Neural crest cell (in vitro differentiated cells): ENCODE measurements around the gene TOMM40L. TPM values are rescaled to one million over a fixed set of nuclear protein-coding genes. Genes with fewer than 3 reads are reported as not detected.

Experiments
- DNase-seq: peaks from one replicate; pipeline ENCODE4 v3.0.0; 2021; ENCODE audit warnings: low read depth, mixed read lengths, low spot score
- H3K27ac Mint-ChIP-seq: one replicate; pipeline ENCODE4 v1.8.0; 2021; ENCODE audit warnings: mild to moderate bottlenecking, mixed read lengths; ENCODE audit not compliant: unreplicated experiment
- H3K27me3 Mint-ChIP-seq: 2 replicates; pipeline ENCODE4 v1.8.0; 2021; ENCODE audit warnings: low read depth, mild to moderate bottlenecking, mixed read lengths
- H3K36me3 Mint-ChIP-seq: 2 replicates; pipeline ENCODE4 v1.8.0; 2021; ENCODE audit warnings: low read depth, mild to moderate bottlenecking, mixed read lengths
- H3K4me1 Mint-ChIP-seq: 2 replicates; pipeline ENCODE4 v1.8.0; 2021; ENCODE audit warnings: mixed read lengths
- H3K4me3 Mint-ChIP-seq: one replicate; pipeline ENCODE4 v1.8.0; 2021; ENCODE audit warnings: mild to moderate bottlenecking, mixed read lengths
- H3K9me3 Mint-ChIP-seq: 2 replicates; pipeline ENCODE4 v1.8.0; 2021; ENCODE audit warnings: mixed read lengths
- total RNA-seq: library from RNA; stranded (reverse); gene quantifications from 2 replicates; pipeline ENCODE4 v1.2.1, GENCODE V29; 2021
- TF ChIP-seq, protein P1 (sequence below): fragments of 200-600 bp; sonication (generic); conservative IDR thresholded peaks from 2 replicates; pipeline ENCODE4 v1.5.0; 2021; ENCODE audit warnings: antibody characterized with exemption, mild to moderate bottlenecking

TOMM40L gene
- total RNA-seq, 1 donor from 2014 or later: 17.2 TPM

DNA sequence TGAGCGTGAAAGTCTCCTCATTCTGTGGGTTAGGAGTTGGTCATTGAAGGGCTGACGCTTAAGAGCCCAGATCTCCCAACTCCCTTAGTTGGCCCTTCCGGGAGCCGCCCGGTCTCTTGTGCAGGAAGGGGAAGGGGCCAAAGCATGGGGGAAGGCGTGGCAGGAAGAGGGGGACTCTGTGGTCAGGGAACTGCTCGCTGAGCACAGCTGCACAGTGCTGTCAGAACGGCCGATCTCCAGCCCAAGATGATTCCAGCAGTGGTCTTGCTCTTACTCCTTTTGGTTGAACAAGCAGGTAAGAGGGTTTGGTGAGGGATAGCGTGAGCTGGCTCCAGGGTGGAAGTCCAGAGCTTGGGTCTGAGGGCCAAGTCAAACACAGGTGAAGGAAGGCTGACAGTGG, 10.8 kb upstream of the TOMM40L start, which contains the start of gene FCER1G:
TSS of gene FCER1G (plus strand) at position 220 of the 400 bp plus-strand sequence. CDS start at position 247, 27 bp downstream.
- Mint-ChIP-seq H3K4me1 (peaks cover 15% of the 10 kb centered on the region), H3K27ac (no peak within 1 kb of the TSS), H3K4me3 (no peak within 1 kb of the TSS), H3K36me3 (peaks cover 26% of the 10 kb centered on the region), H3K9me3 (no peaks in the 10 kb centered on the region), H3K27me3 (no peaks in the 10 kb centered on the region)
- TF ChIP-seq, protein P1, sequence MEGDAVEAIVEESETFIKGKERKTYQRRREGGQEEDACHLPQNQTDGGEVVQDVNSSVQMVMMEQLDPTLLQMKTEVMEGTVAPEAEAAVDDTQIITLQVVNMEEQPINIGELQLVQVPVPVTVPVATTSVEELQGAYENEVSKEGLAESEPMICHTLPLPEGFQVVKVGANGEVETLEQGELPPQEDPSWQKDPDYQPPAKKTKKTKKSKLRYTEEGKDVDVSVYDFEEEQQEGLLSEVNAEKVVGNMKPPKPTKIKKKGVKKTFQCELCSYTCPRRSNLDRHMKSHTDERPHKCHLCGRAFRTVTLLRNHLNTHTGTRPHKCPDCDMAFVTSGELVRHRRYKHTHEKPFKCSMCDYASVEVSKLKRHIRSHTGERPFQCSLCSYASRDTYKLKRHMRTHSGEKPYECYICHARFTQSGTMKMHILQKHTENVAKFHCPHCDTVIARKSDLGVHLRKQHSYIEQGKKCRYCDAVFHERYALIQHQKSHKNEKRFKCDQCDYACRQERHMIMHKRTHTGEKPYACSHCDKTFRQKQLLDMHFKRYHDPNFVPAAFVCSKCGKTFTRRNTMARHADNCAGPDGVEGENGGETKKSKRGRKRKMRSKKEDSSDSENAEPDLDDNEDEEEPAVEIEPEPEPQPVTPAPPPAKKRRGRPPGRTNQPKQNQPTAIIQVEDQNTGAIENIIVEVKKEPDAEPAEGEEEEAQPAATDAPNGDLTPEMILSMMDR: no peak
- DNase-seq: no peak

DNA sequence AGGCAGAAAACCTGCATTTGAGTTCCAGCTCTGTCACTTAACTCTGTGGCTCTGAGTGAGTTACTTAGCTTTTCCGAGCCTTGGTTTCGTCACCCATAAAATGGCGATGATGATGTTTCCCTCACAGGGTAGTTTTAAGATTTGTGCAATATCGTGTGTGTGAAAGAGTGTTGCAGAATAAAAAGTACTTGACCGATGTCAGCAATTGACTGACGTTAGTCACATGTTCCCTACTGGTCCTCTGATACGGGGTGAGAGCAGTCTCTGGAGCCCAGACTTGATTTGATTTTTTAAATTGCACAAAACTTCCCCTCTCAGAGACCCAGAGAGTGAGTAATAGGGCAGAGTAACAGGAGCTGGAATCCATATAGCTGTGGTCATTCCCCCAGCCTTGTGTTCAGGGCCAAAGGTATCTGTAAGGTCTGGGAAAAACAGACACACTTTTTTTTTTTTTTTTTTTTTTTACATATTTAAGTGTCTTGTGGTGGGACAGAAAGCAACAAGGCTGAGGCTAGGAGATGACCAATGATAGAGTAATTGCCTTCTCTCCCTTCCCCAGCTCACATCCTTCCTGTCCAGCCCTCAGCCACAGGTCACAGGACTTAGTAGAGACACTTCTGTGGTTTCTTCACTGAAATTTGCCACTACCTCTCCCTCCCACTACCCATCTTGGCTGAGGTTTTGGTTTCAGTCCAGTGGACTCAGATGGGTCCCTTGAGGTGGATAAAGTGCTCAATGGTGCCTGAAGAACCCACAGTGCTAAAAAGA, 8.7 kb upstream of the TOMM40L start:
- no peak overlapping the region for H3K4me3 Mint-ChIP-seq
- DNase-seq: no peak
- H3K4me1 Mint-ChIP-seq: peaks cover 14% of the 10 kb centered on the region
- no peak overlapping the region for H3K27ac Mint-ChIP-seq
- no peaks in the 10 kb centered on the region for H3K9me3 Mint-ChIP-seq
- TF ChIP-seq, protein P1: no peak
- peaks cover 22% of the 10 kb centered on the region for H3K36me3 Mint-ChIP-seq
- no peaks in the 10 kb centered on the region for H3K27me3 Mint-ChIP-seq

- DNase-seq: no peak
Observed at GRCh38 chr1:161217831-161218230, 8.0 kb upstream of the TOMM40L start.

GRCh38 chr1:161218301-161219077, 7.4 kb upstream of the TOMM40L start:
- H3K4me3 Mint-ChIP-seq: no peak overlapping the region
- TF ChIP-seq, protein P1: no peak
- peaks cover 9% of the 10 kb centered on the region for H3K4me1 Mint-ChIP-seq
- H3K36me3 Mint-ChIP-seq: peaks cover 13% of the 10 kb centered on the region
- no peaks in the 10 kb centered on the region for H3K27me3 Mint-ChIP-seq
- no peak for DNase-seq
- no peak overlapping the region for H3K27ac Mint-ChIP-seq
- no peaks in the 10 kb centered on the region for H3K9me3 Mint-ChIP-seq

More at GRCh38 chr1:161217831-161218230, 8.0 kb upstream of the TOMM40L start:
- H3K4me3 Mint-ChIP-seq: no peak overlapping the region
- H3K9me3 Mint-ChIP-seq: no peaks in the 10 kb centered on the region
- H3K27ac Mint-ChIP-seq: no peak overlapping the region
- no peaks in the 10 kb centered on the region for H3K27me3 Mint-ChIP-seq
- TF ChIP-seq, protein P1: no peak
- peaks cover 19% of the 10 kb centered on the region for H3K36me3 Mint-ChIP-seq
- H3K4me1 Mint-ChIP-seq: peaks cover 14% of the 10 kb centered on the region

- Mint-ChIP-seq H3K4me3 (no peak overlapping the region), H3K27ac (no peak overlapping the region), H3K4me1 (peaks cover 9% of the 10 kb centered on the region), H3K27me3 (no peaks in the 10 kb centered on the region), H3K36me3 (peaks cover 7% of the 10 kb centered on the region), H3K9me3 (no peaks in the 10 kb centered on the region)
- no peak for DNase-seq
- TF ChIP-seq, protein P1: no peak
Observed at GRCh38 chr1:161219078-161219892, 6.6 kb upstream of the TOMM40L start.
